Uterus (tissue), 2 donors: Measurements from ENCODE around the gene CFAP73.

ENCODE experiments used
- CTCF ChIP-seq, 4 experiments: fragments of 200-600 bp in 2 of 4; fragments of 450-650 bp in 2 of 4; sonication (generic) in 2 of 4; IDR thresholded peaks; one replicate each; pipeline ENCODE4 v1.5.1; 2016 to 2019; ENCODE audit warnings: antibody characterized with exemption in 4 of 4, mild to moderate bottlenecking in 2 of 4, moderate library complexity in 1 of 4
- POLR2A ChIP-seq, 2 donors: fragments of 450-650 bp; IDR thresholded peaks; one replicate each; pipeline ENCODE4 v1.6.1; 2016; ENCODE audit warnings: antibody characterized with exemption in 2 of 2, mild to moderate bottlenecking in 1 of 2, moderate library complexity in 1 of 2

- TF ChIP-seq CTCF (IDR thresholded peaks at IDR 0.05) (no peak), POLR2A (IDR thresholded peaks at IDR 0.05) (no peak)
Observed at GRCh38 chr12:113165521-113166450, 16.3 kb downstream of the CFAP73 start.
